Gastroesophageal sphincter (tissue), 4 donors: ENCODE results near the gene ZNF543. TPM values are rescaled to one million over a fixed set of nuclear protein-coding genes. Genes with fewer than 3 reads are reported as not detected.

ENCODE experiments used
- ATAC-seq: fragments of 150-250 bp; one replicate; pipeline ENCODE4 v1.9.1; 2016; ENCODE audit warnings: mild to moderate bottlenecking, moderate library complexity
- H3K27ac ChIP-seq, 4 donors: fragments of 200-600 bp; sonication (generic) in 3 of 4; 1 replicate in 3 of 4; 2 replicates in 1 of 4; pipeline ENCODE4 v1.5.1; 2016 to 2019
- H3K27me3 ChIP-seq: fragments of 200-600 bp; sonication (generic); one replicate; pipeline ENCODE4 v1.5.1; 2019
- H3K36me3 ChIP-seq, 2 donors: fragments of 200-600 bp; sonication (generic); one replicate each; pipeline ENCODE4 v1.5.1; 2019; ENCODE audit warnings: control low read depth in 1 of 2
- H3K4me1 ChIP-seq, 3 donors: fragments of 200-600 bp; sonication (generic); 1 replicate in 2 of 3; 2 replicates in 1 of 3; pipeline ENCODE4 v1.5.1; 2016 to 2019; ENCODE audit warnings: control low read depth in 2 of 3
- H3K4me3 ChIP-seq, 2 donors: fragments of 200-600 bp; sonication (generic); one replicate each; pipeline ENCODE4 v1.5.1; 2019; ENCODE audit warnings: mild to moderate bottlenecking in 1 of 2, moderate library complexity in 1 of 2
- H3K9me3 ChIP-seq, 3 donors: fragments of 200-600 bp; sonication (generic); one replicate each; pipeline ENCODE4 v1.5.1; 2017 to 2019; ENCODE audit warnings: control low read depth in 2 of 3
- CTCF ChIP-seq, 4 experiments: fragments of 200-600 bp in 2 of 4; fragments of 450-650 bp in 2 of 4; sonication (generic) in 1 of 4; IDR thresholded peaks; one replicate each; pipeline ENCODE4 v1.5.1; 2017 to 2019; ENCODE audit warnings: antibody characterized with exemption in 4 of 4, mild to moderate bottlenecking in 2 of 4, moderate library complexity in 2 of 4
- EP300 ChIP-seq: sonication (generic); formaldehyde crosslinking; IDR thresholded peaks from one replicate; pipeline ENCODE4 v1.6.1; 2017; ENCODE audit warnings: antibody characterized with exemption, mild to moderate bottlenecking
- POLR2A ChIP-seq, 2 donors: fragments of 450-650 bp; IDR thresholded peaks; one replicate each; pipeline ENCODE4 v1.6.1; 2017; ENCODE audit warnings: antibody characterized with exemption in 2 of 2, mild to moderate bottlenecking in 2 of 2, moderate library complexity in 1 of 2
- POLR2AphosphoS5 ChIP-seq: sonication (generic); formaldehyde crosslinking; IDR thresholded peaks from one replicate; pipeline ENCODE4 v1.6.1; 2017; ENCODE audit warnings: antibody characterized with exemption
- WGBS, 2 donors: methylation state at CpG; one replicate each; pipeline ENCODE4 v1.1.5; 2018; ENCODE audit warnings: low coverage in 1 of 2; 5-methylcytosine and 5-hydroxymethylcytosine counted together
- total RNA-seq, 4 donors: library from RNA; depleted of rRNA; stranded (reverse); fragments of >200 nt; gene quantifications; one replicate each; pipeline ENCODE4 v1.1.0, GENCODE V29; 2016

Gene ZNF543
- total RNA-seq, 4 donors from 2014 or later, result 9.3 to 11.7 (median 9.7) TPM

- WGBS, 2 donors, result 66% methylated on average over 2 of the region's 7 CpGs; no CpG with 5 or more reads in 1 of the 2 donors
- no peak for ATAC-seq
- H3K27ac ChIP-seq, result no peak overlapping the region
These were observed 17.4 kb upstream of the ZNF543 start for GRCh38 chr19:57302727-57303401.

GRCh38 chr19:57305056-57305455, 15.2 kb upstream of the ZNF543 start:
- Histone ChIP-seq H3K27me3 (no peaks in the 10 kb centered on the region), H3K9me3 (no peaks in the 10 kb centered on the region), H3K4me3 (no peak overlapping the region), H3K36me3 (peaks cover 0 to 59% of the 10 kb centered on the region in 2 donors), H3K27ac (no peak overlapping the region), H3K4me1 (peaks cover 0 to 27% (median 0%) of the 10 kb centered on the region in 3 donors)
- 0% methylated on average over 1 of the region's 1 CpG for WGBS, 2 donors
- TF ChIP-seq POLR2AphosphoS5 (no peak), POLR2A (IDR thresholded peaks at IDR 0.05) (no peak), EP300 (no peak), CTCF (IDR thresholded peaks at IDR 0.05) (no peak)
- no peak for ATAC-seq

More at GRCh38 chr19:57302727-57303401, 17.4 kb upstream of the ZNF543 start:
- peaks cover 0 to 27% (median 0%) of the 10 kb centered on the region in 3 donors for H3K4me1 ChIP-seq
- no peak for TF ChIP-seq CTCF (IDR thresholded peaks at IDR 0.05)
- no peak for TF ChIP-seq POLR2A (IDR thresholded peaks at IDR 0.05)
- TF ChIP-seq POLR2AphosphoS5, result no peak
- no peak for TF ChIP-seq EP300
- H3K27me3 ChIP-seq, result no peaks in the 10 kb centered on the region
- H3K4me3 ChIP-seq, result no peak overlapping the region
- peaks cover 0 to 10% (median 0%) of the 10 kb centered on the region in 3 donors for H3K9me3 ChIP-seq
- H3K36me3 ChIP-seq, result peaks cover 0 to 74% of the 10 kb centered on the region in 2 donors

- H3K4me1 ChIP-seq, result peaks cover 0 to 13% (median 0%) of the 10 kb centered on the region in 3 donors
- H3K9me3 ChIP-seq, result no peaks in the 10 kb centered on the region
- H3K27me3 ChIP-seq, result no peaks in the 10 kb centered on the region
- no peak overlapping the region for H3K4me3 ChIP-seq
- TF ChIP-seq POLR2A (IDR thresholded peaks at IDR 0.05) (no peak), POLR2AphosphoS5 (no peak), CTCF (IDR thresholded peaks at IDR 0.05) (no peak), EP300 (no peak)
- peaks cover 0 to 24% of the 10 kb centered on the region in 2 donors for H3K36me3 ChIP-seq
- H3K27ac ChIP-seq, result no peak overlapping the region
- ATAC-seq, result no peak
These were observed 11.8 kb upstream of the ZNF543 start for GRCh38 chr19:57308514-57308913.

- Histone ChIP-seq H3K27ac (no peak overlapping the region), H3K9me3 (no peaks in the 10 kb centered on the region), H3K36me3 (peaks cover 0 to 3% of the 10 kb centered on the region in 2 donors), H3K4me1 (peaks cover 0 to 5% (median 0%) of the 10 kb centered on the region in 3 donors), H3K27me3 (no peaks in the 10 kb centered on the region), H3K4me3 (no peak overlapping the region)
- TF ChIP-seq EP300 (no peak), CTCF (IDR thresholded peaks at IDR 0.05) (no peak), POLR2AphosphoS5 (no peak), POLR2A (IDR thresholded peaks at IDR 0.05) (no peak)
- 69 to 94% methylated on average over 2 of the region's 2 CpGs for WGBS, 2 donors
- ATAC-seq, result no peak
These were observed 9.5 kb upstream of the ZNF543 start for GRCh38 chr19:57310792-57311191.

GRCh38 chr19:57314146-57314545, 6.1 kb upstream of the ZNF543 start:
- no peaks in the 10 kb centered on the region for H3K9me3 ChIP-seq
- H3K4me1 ChIP-seq, result peaks cover 0 to 5% (median 0%) of the 10 kb centered on the region in 3 donors
- H3K27me3 ChIP-seq, result peaks cover 3% of the 10 kb centered on the region
- no peak overlapping the region for H3K4me3 ChIP-seq
- no peak overlapping the region for H3K27ac ChIP-seq
- H3K36me3 ChIP-seq, result no peaks in the 10 kb centered on the region
- WGBS, 2 donors, result 44 to 67% methylated on average over 2 to 3 of the region's 4 CpGs
- no peak for TF ChIP-seq EP300
- no peak for TF ChIP-seq POLR2A (IDR thresholded peaks at IDR 0.05)
- no peak for TF ChIP-seq CTCF (IDR thresholded peaks at IDR 0.05)
- TF ChIP-seq POLR2AphosphoS5, result no peak
- no peak for ATAC-seq
